Muscle layer of duodenum (tissue), 2 donors: ENCODE measurements around the gene GATA5.
"Not testable (repeated sequence)": the region's sequence is repeated elsewhere in the genome, so short reads cannot be mapped to it uniquely, and the experiment has no call there.

ENCODE experiments used
- H3K27ac ChIP-seq: one replicate; pipeline ENCODE4 v1.7.0; 2013; ENCODE audit warnings: mild to moderate bottlenecking, low read length
- H3K27me3 ChIP-seq: one replicate; pipeline ENCODE4 v1.7.0; 2013; ENCODE audit warnings: low read depth, mild to moderate bottlenecking, control low read depth, low read length
- H3K36me3 ChIP-seq, 2 donors: one replicate each; pipeline ENCODE4 v1.7.0; 2013; ENCODE audit warnings: low read length in 2 of 2, control low read depth in 1 of 2, mild to moderate bottlenecking in 1 of 2; ENCODE audit not compliant: insufficient read depth in 2 of 2, control insufficient read depth in 1 of 2
- H3K4me1 ChIP-seq, 2 donors: one replicate each; pipeline ENCODE4 v1.7.0; 2013; ENCODE audit warnings: low read length in 2 of 2, mild to moderate bottlenecking in 2 of 2, control low read depth in 1 of 2, moderate library complexity in 1 of 2; ENCODE audit not compliant: insufficient read depth in 2 of 2, control insufficient read depth in 1 of 2
- H3K4me3 ChIP-seq, 2 donors: one replicate each; pipeline ENCODE4 v1.7.0; 2013; ENCODE audit warnings: low read length in 2 of 2, low read depth in 1 of 2, mild to moderate bottlenecking in 1 of 2
- H3K9me3 ChIP-seq, 2 donors: one replicate each; pipeline ENCODE4 v1.7.0; 2013; ENCODE audit warnings: low read length in 2 of 2, control low read depth in 1 of 2, mild to moderate bottlenecking in 1 of 2; ENCODE audit not compliant: control insufficient read depth in 1 of 2
- donor health status: healthy.

GATA5 gene

DNA sequence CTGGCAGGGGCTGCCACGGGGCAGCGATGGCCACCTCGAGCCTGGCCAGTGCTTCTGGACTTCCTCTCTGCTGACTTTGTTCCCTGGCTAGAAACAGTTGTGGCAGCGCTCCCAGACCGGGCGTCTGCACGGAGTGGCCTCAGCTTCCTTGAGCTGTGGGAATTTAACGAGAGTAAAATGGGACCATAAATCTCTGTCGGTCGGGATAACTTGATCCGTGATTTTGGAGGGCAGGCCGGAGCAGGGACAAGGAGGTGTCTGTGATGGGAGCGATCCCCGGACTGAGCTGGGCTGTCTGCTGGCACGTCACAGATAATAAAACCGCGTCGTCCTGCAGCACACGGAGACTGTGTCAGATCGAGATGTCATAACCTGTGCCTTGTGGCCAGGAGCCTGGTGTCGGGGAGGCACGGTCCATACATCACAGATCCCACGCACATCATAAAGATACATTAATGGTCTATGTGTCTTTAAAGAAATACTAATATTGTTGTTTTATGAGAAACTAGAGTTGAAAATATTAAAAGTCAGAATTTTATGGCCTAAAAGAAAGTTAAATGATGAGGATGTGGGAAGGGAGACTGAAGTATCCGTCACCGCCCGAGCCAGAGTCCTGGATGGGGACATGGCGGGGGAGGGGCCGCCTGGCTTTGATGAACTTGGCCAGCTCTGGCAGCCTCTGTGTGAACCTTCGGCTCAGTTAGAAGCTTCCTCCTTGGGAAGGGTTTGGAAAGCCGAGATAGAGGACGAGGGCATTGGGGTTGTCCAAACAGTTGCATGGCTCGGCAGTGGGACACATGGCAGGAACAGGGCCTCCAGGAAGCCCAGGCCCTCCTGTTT is 41.9 kb downstream of the GATA5 start:
- Histone ChIP-seq H3K36me3 (no peaks in the 10 kb centered on the region), H3K27ac (no peak overlapping the region), H3K4me3 (no peak overlapping the region), H3K9me3 (no peaks in the 10 kb centered on the region), H3K4me1 (peaks cover 0 to 6% of the 10 kb centered on the region in 2 donors), H3K27me3 (no peaks in the 10 kb centered on the region)

DNA sequence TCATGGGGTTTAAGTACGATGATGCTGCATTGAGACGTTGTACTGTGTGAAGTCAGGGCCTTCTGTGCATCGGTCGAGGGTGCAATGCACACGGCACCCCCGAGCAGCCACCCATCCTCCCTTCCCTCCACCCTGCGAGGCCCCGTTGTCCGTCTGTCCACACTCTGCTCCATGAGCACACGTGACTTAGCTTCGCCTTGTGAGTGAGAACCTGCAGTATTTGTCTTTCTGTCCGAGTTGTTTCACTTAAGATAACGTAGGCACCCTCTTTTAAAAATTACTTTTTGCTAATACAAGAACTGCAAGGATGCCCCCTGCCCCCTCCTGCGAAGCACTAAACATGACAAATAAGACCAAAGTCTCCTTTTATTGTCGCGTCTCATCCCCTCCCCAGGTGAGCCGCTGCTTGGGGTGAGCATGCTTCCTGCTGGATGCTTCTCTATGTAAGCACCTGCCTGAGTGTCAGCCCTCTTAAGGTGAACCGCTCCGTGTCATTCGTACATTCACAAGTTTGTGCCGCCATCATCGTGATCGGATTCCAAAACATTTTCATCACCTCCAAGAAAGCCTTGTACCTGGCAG is 44.8 kb downstream of the GATA5 start:
- Histone ChIP-seq H3K9me3 (no peaks in the 10 kb centered on the region), H3K27ac (no peak overlapping the region), H3K4me1 (no peaks in the 10 kb centered on the region), H3K4me3 (no peak overlapping the region), H3K36me3 (no peaks in the 10 kb centered on the region), H3K27me3 (no peaks in the 10 kb centered on the region)

DNA sequence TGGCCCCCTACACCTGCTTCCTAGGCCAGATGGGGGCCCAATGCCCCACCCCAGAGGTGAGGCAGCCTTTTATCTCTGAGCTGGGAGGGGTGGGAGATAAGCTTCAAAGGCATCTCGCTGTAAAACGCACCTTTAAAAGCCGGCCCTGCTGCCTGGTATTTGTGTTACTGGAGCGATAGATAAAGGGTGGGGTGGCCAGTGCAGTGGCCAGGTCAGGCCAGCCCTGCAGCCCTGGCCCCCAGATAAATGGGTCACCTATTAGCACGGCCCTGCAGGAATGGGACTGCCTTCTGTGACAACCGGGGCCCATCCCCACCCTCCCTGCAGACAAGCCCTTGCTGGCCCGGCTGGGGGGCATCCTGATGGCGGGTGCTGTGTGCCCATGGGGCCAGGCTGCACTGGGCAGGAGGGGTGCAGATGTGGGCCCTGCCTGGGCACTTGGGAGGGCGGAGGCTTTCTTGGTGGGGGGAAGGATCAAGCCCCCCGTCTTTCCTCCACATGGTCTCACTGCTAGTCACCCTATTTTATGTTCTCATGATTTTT is 45.4 kb downstream of the GATA5 start:
- H3K27me3 ChIP-seq: no peaks in the 10 kb centered on the region
- no peaks in the 10 kb centered on the region for H3K36me3 ChIP-seq
- no peaks in the 10 kb centered on the region for H3K4me1 ChIP-seq
- no peaks in the 10 kb centered on the region for H3K9me3 ChIP-seq
- H3K27ac ChIP-seq: no peak overlapping the region
- no peak overlapping the region for H3K4me3 ChIP-seq

DNA sequence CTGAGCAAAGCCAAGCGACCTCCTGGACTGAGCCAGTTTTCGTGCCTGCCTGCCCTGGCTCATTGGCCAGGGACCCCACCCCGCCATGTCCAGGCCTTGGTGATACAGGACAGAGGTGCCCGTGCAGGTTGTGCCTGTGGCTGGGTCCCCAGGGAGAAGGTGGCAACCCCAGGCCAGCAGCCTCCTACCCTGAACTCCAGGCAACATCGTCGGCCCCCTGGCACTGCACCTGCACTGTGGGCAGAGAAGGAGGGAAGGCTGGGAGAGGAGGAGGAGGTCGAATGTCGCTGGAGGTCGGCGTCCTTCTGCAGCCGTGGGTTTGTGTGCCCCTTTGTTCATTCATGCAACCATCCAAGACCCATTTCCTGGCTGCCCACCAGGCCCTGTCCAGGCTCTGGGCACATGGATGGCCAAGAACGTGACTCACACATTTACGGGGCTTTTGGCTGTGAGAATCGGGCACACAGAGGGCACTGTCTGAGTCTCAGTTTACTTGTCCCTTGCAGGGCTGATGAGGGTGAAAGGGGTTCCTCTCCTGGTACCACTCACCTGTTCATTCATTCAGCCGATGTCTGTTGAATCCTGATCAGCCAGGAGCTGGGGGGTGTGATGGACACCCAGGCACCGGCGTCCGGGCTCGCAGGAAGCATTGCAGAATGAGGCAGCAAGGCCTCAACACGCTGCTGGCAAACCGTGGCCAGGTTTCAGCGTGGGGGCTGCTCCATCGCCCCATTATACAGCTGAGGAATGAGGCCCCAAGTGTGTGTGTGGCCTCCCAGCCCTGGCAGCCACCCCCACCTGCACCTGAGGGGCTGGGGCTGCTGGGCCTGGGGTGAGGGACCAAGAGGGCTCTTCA is 46.1 kb downstream of the GATA5 start:
- Histone ChIP-seq H3K4me3 (no peak overlapping the region), H3K9me3 (no peaks in the 10 kb centered on the region), H3K27me3 (no peaks in the 10 kb centered on the region), H3K27ac (no peak overlapping the region), H3K4me1 (no peaks in the 10 kb centered on the region), H3K36me3 (no peaks in the 10 kb centered on the region)

DNA sequence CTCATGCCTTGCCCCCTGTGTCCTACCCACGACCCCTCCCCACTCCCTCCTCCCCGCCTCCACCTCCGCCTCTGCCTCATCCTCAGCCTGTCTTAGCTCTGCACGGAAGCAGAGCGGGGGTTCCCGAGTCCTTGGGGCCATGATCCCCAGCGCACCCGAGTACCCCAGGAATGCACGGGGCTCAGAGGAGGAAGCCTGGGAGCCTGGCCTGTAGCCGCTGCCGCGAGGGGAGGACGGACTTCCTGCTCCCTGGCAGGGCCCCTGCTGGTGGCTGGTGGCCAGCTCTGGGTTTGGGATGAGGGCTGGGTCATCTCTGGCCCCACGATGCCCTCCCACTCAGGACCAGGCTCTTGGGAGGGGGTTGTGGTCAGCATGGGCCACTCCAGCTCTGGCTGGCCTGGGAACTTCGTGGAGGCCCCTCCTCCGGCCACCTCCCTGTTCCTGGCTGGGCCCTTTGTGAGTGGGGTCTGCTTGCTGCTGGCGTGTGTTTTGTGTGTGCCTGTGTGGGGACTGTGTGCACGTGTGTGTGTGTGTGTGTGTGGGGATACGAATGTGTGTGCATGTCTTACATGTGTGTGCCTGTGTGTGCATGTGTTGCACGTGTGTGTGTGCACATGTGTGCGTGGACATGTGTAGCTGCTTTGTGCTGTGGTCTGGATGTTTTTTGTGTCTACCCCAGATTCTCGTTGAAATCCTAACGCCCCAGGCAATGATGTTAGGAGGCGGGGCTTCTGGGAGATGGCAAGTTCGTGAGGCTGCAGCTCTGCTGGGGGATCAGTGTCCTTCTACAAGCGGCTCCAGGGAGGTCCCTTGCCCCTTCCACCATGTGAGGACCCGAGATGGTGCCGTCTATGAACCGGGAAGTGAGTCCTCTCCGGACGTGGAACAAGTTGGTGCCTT is 47.1 kb downstream of the GATA5 start:
- Histone ChIP-seq H3K4me1 (no peaks in the 10 kb centered on the region), H3K9me3 (no peaks in the 10 kb centered on the region), H3K36me3 (no peaks in the 10 kb centered on the region), H3K4me3 (no peak overlapping the region), H3K27me3 (no peaks in the 10 kb centered on the region), H3K27ac (no peak overlapping the region)

DNA sequence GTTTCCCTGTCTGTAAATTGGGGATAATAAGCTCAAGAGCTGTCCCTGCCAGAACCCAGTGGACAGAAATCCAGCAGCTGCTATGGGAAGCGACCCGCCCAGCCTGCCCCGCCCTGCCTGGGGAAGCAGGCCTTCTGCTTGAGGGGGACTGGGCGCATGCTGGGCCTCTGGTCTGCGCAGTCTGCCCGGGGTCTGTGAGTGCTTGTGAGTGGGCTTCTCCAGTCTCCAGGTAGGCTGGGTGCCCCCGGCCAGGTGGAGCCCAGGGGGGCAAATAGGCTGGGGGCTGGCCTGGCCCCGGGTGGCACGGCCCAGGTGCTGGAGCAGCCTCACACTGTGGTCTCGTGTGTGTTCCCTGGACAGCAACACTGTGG is 47.8 kb downstream of the GATA5 start:
- Histone ChIP-seq H3K36me3 (no peaks in the 10 kb centered on the region), H3K4me3 (no peak overlapping the region), H3K9me3 (no peaks in the 10 kb centered on the region), H3K27me3 (no peaks in the 10 kb centered on the region), H3K27ac (no peak overlapping the region), H3K4me1 (no peaks in the 10 kb centered on the region)

DNA sequence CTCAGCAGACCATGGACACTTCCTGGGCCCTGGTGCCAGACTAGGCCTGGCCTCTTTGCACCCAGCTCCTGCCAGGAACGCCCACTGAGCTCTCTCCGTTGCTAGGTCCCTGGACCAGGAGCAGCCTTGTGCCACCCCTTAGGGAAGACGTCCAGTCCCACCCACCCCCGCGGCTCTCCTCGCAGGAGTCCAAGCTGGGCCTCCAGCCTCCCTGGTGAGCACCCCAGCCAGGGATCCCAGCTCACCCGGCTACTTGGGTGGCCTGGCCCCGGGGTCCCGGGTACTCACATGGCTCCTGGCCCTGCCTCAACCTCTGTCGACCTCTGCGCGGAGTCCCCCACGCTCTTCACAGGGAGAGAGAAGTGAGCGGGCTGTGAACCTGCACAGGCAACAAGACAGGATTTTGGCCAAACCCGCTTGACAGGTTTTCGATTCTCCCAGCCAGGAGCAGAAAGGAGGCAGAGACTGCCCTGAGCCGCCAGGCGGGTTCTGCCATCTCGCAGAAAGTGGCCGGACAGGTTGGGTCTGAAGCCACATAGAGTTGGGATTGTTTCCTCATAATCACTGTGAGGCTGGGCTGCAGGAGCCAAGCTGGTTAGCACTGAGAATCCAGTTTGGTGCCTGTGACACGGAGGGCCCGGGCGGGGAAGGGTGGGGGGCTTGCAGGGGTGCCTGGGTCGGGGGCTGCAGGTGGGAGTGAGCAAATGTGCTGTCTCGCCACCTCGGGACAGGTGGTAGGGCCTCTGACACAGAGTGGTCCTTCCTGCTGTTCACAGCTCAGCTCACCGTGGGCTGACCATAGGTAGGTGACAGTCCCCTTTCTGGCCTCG is 48.4 kb downstream of the GATA5 start, which contains the start of gene RBBP8NL:
Gene RBBP8NL, minus strand, starts transcription at position 368 of the 830 bp plus-strand sequence. CDS start 7,892 bp downstream, outside the sequence.
- H3K9me3 ChIP-seq: no peaks in the 10 kb centered on the region
- no peaks in the 10 kb centered on the region for H3K4me1 ChIP-seq
- H3K4me3 ChIP-seq: no peak within 1 kb of the TSS
- H3K27ac ChIP-seq: no peak within 1 kb of the TSS
- no peaks in the 10 kb centered on the region for H3K36me3 ChIP-seq
- no peaks in the 10 kb centered on the region for H3K27me3 ChIP-seq

DNA sequence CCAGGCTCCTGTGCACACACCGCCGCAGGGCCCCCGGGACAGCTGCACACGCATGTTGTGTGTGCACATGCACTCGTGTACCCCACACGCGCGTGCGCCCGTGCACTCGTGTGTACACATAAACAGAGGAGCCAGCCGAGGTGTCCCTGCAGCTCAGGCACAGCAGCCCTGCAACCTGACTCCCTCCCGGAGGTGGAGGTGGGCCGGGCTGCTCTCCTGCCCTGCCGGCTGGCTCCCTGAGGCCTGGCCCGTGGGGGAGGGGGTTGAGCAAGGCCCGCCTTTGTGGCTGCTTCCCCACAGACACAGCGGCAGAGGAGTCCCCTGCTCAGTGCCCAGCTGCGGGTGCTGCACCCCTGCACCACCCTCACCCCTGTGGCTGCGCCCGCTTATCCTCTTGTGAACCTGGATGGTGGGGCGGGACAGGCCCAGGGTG is 49.1 kb downstream of the GATA5 start:
- no peaks in the 10 kb centered on the region for H3K9me3 ChIP-seq
- no peak overlapping the region for H3K4me3 ChIP-seq
- no peaks in the 10 kb centered on the region for H3K4me1 ChIP-seq
- H3K27ac ChIP-seq: no peak overlapping the region
- no peaks in the 10 kb centered on the region for H3K27me3 ChIP-seq
- H3K36me3 ChIP-seq: no peaks in the 10 kb centered on the region

DNA sequence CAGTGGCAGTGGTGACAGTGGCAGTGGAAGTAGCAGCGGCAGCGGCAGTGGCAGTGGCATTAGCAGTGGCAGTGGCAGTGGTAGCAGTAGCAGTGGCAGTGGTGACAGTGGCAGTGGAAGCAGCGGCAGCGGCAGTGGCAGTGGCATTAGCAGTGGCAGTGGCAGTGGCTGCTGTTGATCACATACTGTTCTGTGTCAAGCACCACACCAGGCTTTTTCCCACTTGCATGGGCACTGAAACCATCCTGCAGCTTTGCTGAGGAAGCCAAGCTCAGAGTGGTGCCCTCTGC is 49.8 kb downstream of the GATA5 start:
- not testable (repeated sequence) for H3K9me3 ChIP-seq, H3K36me3 ChIP-seq, H3K27me3 ChIP-seq, H3K4me1 ChIP-seq, H3K27ac ChIP-seq, H3K4me3 ChIP-seq
